MG63 (cell line): ENCODE measurements around the gene FAM181A. TPM values are rescaled to one million over a fixed set of nuclear protein-coding genes. Genes with fewer than 3 reads are reported as not detected.

Source experiments
- DNase-seq: peaks from one replicate; pipeline ENCODE4 v3.0.0-alpha.2; 2020
- H3K27me3 ChIP-seq: fragments of 250-450 bp; sonication (Bioruptor Pico); 2 replicates; pipeline ENCODE4 v1.5.1; 2020; ENCODE audit warnings: mild to moderate bottlenecking, moderate library complexity
- H3K36me3 ChIP-seq: fragments of 250-450 bp; sonication (Bioruptor Pico); 2 replicates; pipeline ENCODE4 v1.5.1; 2020; ENCODE audit warnings: mild to moderate bottlenecking, moderate library complexity
- H3K4me3 ChIP-seq: fragments of 250-450 bp; sonication (Bioruptor Pico); 2 replicates; pipeline ENCODE4 v1.5.1; 2020; ENCODE audit warnings: mild to moderate bottlenecking, moderate library complexity
- H3K9me3 ChIP-seq: fragments of 250-450 bp; sonication (Bioruptor Pico); 2 replicates; pipeline ENCODE4 v1.5.1; 2020; ENCODE audit warnings: mild to moderate bottlenecking, moderate library complexity
- total RNA-seq: library from RNA; depleted of rRNA; stranded (reverse); fragments of >200 nt; shearing (Covaris generic); gene quantifications from 2 replicates; pipeline ENCODE4 v1.2.3, GENCODE V29; 2014; ENCODE audit warnings: low replicate concordance

Gene FAM181A
- total RNA-seq, 1 experiment from 2014 or later, result not detected

DNA sequence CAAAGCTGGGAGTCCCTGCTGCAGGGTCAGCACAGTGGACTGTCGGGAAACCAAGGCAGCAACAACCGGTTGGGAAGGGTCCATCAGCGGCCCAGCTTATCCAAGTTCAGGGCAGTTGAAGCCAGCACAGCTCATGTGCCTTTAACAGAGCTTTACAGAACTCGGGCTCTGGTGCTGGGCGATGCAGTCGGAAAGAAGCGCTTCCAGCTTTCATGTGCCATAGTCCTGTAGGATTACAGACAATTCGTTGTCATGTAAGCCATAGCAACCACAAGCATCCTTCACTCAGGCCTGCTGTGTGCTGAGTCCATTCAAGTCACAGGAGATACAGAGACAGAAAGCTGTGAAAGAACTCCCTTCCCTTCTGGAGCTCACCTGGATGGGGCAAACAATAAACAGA, 3.5 kb upstream of the FAM181A start:
- H3K9me3 ChIP-seq, result no peaks in the 10 kb centered on the region
- H3K36me3 ChIP-seq, result no peaks in the 10 kb centered on the region
- no peak for DNase-seq
- H3K4me3 ChIP-seq, result no peak overlapping the region
- H3K27me3 ChIP-seq, result no peaks in the 10 kb centered on the region

DNA sequence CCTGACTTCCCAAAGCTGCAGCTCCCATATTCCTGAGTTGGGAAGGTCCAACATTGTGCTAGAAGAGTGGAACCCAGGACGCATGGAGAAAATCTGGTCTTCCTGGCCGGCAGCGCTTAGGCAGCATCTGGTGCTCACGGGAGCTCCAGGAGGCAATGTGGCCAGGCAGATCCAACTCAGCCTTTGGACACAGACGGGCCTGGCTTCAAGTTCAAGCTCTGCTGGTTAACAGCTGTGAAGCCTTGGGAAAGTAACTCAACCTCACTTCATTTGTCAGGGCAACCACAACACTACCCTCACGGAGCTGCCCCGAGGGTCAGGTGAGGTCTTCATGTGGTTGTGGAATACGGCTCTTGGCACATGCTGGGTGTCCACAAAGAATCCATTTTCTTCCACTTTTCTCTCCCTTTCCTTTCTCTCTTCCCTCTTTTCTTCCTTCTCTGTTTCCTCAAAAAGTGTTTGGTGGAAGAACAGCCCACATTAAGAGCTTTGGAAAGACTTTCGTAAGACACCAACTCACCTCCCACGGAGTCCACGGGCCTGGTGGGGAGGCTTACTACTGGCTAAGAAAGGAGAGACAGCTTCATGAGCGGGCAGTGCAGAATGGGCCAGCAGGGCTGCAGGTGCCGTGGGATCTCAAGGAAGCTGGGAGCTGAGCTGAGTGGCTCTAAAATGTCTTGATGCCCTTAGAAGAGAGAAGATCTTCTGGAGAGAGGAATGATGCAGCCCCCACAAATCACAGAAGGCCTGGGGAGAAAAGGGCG, 2.4 kb upstream of the FAM181A start:
- no peak overlapping the region for H3K4me3 ChIP-seq
- H3K27me3 ChIP-seq, result no peaks in the 10 kb centered on the region
- no peak for DNase-seq
- no peaks in the 10 kb centered on the region for H3K9me3 ChIP-seq
- H3K36me3 ChIP-seq, result no peaks in the 10 kb centered on the region

DNA sequence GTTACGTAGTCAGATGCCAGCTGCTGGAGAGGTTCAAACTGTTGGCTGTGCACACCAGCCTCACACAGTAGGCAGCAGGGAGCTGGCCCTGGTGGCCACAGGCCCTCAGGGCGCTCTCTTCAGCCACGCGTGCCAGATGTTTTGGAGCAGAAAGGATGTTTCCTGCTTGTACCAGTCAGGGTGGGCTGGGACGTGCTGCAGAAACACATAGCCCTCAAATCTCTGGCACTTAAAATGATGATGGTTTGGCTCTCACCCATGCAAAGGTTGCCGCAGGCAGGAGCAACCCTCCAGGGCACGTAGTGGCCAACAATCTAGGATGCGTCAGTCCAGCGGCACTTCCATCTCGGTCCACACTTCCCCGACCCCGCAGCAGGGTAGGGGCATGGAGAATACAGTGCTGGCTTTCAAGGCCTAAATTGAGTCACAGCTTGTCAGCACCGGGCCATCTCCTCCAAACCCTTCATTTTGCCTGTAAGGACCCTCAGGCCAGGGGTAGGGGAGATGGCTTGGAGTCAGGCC, 1.7 kb upstream of the FAM181A start:
- DNase-seq, result no peak
- Histone ChIP-seq H3K4me3 (no peak overlapping the region), H3K27me3 (no peaks in the 10 kb centered on the region)

DNA sequence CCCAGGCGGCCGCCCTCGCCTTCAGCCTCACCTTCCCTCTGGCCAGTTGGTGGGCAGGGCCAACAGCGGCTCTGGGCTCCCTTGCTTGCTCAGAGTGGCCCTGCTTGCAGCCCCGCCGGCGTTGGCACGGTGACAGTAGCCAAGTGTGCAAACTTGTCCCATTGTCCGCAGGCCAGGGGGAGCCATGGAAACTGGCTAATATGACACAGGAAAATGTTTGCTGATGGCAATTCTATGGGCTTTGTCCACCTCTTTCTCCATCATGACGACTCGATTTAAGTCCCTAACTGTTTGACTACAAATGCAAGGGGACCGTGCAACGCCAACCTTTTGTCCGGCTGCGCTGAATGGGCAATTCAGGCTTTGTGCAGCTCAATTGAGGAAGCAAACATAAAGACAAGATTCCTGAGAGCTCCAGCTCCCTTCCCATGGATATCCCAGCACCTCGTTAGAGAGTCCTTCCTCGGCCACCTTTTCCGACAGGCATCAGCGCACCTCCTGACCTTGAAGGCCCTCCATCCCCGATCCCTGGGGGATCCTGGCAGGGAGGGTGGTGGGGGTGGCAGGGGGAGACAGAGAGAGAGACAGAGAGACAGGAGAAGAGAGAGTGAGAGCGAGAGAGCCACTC, 785 bp upstream of the FAM181A start:
- Histone ChIP-seq H3K9me3 (no peaks in the 10 kb centered on the region), H3K27me3 (no peaks in the 10 kb centered on the region), H3K4me3 (no peak overlapping the region), H3K36me3 (no peaks in the 10 kb centered on the region)
- DNase-seq, result no peak

More for the DNA sequence above, 1.7 kb upstream of the FAM181A start:
- H3K36me3 ChIP-seq, result no peaks in the 10 kb centered on the region
- no peaks in the 10 kb centered on the region for H3K9me3 ChIP-seq

- no peaks in the 10 kb centered on the region for H3K27me3 ChIP-seq
- H3K4me3 ChIP-seq, result no peak overlapping the region
Measured at GRCh38 chr14:93927800-93928145, 629 bp downstream of the FAM181A start.

DNA sequence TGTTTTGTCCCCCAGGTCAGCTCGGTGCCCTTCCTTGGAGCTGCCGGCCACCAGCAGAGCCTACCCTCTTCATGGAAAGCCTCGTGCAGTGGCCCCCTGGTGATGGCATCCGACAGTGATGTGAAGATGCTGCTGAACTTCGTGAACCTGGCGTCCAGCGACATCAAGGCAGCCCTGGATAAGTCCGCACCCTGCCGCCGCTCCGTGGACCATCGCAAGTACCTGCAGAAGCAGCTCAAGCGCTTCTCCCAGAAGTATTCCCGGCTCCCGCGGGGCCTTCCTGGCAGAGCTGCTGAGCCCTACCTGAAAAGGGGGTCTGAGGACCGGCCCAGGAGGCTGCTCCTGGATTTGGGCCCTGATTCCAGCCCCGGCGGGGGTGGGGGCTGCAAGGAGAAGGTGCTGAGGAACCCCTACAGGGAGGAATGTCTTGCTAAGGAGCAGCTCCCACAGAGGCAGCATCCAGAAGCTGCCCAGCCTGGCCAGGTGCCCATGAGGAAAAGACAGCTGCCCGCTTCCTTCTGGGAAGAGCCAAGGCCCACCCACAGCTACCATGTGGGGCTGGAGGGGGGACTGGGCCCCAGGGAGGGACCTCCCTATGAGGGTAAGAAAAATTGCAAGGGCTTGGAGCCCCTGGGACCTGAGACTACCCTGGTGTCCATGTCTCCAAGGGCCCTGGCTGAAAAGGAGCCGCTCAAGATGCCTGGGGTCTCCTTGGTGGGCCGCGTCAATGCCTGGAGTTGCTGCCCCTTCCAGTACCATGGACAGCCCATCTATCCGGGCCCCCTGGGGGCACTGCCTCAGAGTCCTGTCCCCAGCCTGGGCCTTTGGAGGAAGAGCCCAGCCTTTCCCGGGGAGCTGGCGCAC, 1.3 kb downstream of the FAM181A start:
- no peak overlapping the region for H3K4me3 ChIP-seq
- no peaks in the 10 kb centered on the region for H3K9me3 ChIP-seq
- no peak for DNase-seq
- no peaks in the 10 kb centered on the region for H3K27me3 ChIP-seq
- H3K36me3 ChIP-seq, result no peaks in the 10 kb centered on the region

More at GRCh38 chr14:93927800-93928145, 629 bp downstream of the FAM181A start:
- no peak for DNase-seq
- H3K9me3 ChIP-seq, result no peaks in the 10 kb centered on the region
- no peaks in the 10 kb centered on the region for H3K36me3 ChIP-seq

DNA sequence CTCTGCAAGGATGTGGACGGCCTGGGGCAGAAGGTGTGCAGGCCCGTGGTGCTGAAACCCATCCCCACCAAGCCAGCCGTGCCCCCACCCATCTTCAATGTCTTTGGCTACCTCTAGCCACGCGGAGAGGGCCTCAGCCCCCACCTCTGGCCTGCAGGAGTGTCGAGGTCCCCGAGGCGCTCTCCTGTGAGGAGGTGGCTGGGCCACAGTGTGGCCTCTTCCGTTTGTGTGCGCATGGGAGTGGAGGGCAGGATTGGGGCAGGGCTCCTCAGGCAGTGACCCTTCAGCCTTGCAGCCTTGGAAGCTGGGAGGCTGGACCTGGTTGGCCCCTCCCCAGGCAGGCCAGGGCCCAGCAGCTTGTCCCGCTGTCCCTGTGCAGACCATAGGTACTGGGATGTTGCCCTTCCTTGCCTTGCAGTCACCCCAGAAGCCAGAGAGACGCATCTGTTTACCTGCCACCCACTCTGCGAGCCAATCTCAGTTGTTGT, 1.9 kb downstream of the FAM181A start:
- no peaks in the 10 kb centered on the region for H3K36me3 ChIP-seq
- no peak for DNase-seq
- H3K4me3 ChIP-seq, result no peak overlapping the region
- no peaks in the 10 kb centered on the region for H3K27me3 ChIP-seq
- no peaks in the 10 kb centered on the region for H3K9me3 ChIP-seq

DNA sequence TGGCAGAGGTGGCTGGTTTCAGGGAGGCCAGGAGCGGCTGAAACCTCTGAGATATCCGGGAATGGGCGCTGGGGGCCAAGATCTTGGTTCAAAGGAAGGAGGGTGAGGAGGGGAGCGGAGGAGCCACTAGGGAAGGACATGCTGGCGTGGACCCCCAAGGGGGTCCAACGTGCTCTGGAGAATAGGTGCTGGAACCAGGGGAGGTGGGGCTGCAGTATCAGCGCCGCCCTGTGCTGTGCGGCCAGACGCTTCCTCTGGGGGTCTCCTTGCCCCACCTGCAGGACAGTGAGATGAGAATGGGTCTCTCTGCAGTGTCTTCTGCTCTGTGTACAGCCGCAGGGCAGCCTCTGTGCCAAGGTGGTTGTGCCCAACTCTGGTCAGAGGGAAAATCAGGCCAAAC, 2.5 kb downstream of the FAM181A start:
- no peak for DNase-seq
- Histone ChIP-seq H3K27me3 (no peaks in the 10 kb centered on the region), H3K9me3 (no peaks in the 10 kb centered on the region), H3K36me3 (no peaks in the 10 kb centered on the region), H3K4me3 (no peak overlapping the region)

- DNase-seq, result no peak
- Histone ChIP-seq H3K36me3 (no peaks in the 10 kb centered on the region), H3K9me3 (no peaks in the 10 kb centered on the region), H3K4me3 (no peak overlapping the region), H3K27me3 (no peaks in the 10 kb centered on the region)
Measured at GRCh38 chr14:93930296-93930988, 3.3 kb downstream of the FAM181A start.

- H3K4me3 ChIP-seq, result no peak overlapping the region
- H3K36me3 ChIP-seq, result no peaks in the 10 kb centered on the region
- DNase-seq, result no peak
- H3K27me3 ChIP-seq, result no peaks in the 10 kb centered on the region
- H3K9me3 ChIP-seq, result no peaks in the 10 kb centered on the region
Measured at GRCh38 chr14:93930989-93931307, 3.8 kb downstream of the FAM181A start.

GRCh38 chr14:93932642-93933041, 5.5 kb downstream of the FAM181A start:
- DNase-seq, result no peak
- Histone ChIP-seq H3K4me3 (no peak overlapping the region), H3K9me3 (no peaks in the 10 kb centered on the region), H3K27me3 (no peaks in the 10 kb centered on the region), H3K36me3 (no peaks in the 10 kb centered on the region)

GRCh38 chr14:93935213-93935612, 8.1 kb downstream of the FAM181A start:
- DNase-seq, result no peak
- Histone ChIP-seq H3K9me3 (no peaks in the 10 kb centered on the region), H3K36me3 (no peaks in the 10 kb centered on the region), H3K27me3 (peaks cover 9% of the 10 kb centered on the region), H3K4me3 (no peak overlapping the region)

DNA sequence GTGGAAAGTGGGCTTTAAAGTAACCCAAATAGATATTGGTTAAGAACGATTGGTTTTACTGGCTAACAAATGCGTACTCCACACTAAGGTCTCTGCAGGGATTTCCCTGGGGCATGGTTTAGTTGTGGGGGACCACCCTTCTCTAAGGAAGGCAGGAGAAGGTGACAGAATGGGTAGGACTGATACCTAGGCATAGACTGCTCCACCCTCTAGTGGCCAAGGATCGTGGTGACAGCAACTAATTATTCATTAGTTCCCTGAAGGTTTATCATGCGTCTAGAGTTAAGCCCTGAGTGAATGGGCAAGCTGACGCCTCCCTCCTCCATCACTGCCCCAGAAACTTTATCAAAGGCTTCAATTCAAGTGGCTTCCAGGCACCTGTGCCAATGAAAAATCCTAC, 9.1 kb downstream of the FAM181A start:
- no peak overlapping the region for H3K4me3 ChIP-seq
- peaks cover 9% of the 10 kb centered on the region for H3K27me3 ChIP-seq
- no peaks in the 10 kb centered on the region for H3K9me3 ChIP-seq
- DNase-seq, result no peak
- no peaks in the 10 kb centered on the region for H3K36me3 ChIP-seq

DNA sequence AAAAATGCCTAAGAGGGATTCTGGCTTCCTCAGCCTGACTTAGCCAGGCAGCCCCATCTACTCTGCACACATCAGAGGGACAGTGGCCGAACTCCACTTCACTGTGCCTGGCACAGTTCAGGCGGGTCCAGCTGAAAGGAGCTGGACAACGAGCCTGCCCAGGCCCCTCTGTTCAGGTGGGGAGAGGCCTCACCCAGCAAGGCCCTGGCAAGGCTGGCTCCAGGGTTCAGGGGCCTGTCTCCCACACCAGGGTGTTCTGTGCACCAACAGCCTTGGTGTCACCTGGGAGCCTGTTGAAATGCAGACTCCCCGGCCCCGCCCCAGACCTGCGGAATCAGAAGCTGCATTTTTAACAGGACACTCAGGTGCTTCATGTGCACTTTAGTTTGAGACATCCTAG, 9.8 kb downstream of the FAM181A start:
- DNase-seq, result no peak
- Histone ChIP-seq H3K27me3 (peaks cover 9% of the 10 kb centered on the region), H3K4me3 (no peak overlapping the region), H3K36me3 (no peaks in the 10 kb centered on the region), H3K9me3 (no peaks in the 10 kb centered on the region)

DNA sequence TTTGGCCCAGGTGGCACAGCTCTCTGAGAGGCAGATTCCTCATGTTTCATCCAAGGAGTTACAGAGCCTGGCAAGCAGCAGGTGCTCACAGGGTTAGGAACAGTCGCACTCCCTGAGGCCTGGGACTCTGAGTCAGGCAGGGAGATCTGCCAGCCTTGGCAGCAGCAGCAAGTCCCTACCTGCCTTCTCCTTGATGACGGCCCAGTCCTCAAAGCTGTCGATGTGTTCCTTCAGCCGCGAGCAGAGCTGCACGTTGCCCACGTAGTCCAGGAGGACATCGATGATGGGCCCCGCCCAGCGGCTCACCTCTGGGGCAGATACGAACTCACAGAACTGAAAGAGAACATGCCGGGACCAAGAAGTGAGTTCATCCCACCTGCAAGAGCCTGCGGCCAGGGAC, 10.4 kb downstream of the FAM181A start:
- peaks cover 9% of the 10 kb centered on the region for H3K27me3 ChIP-seq
- DNase-seq, result no peak
- no peak overlapping the region for H3K4me3 ChIP-seq
- H3K36me3 ChIP-seq, result no peaks in the 10 kb centered on the region
- no peaks in the 10 kb centered on the region for H3K9me3 ChIP-seq

- H3K36me3 ChIP-seq, result no peaks in the 10 kb centered on the region
- H3K4me3 ChIP-seq, result no peak overlapping the region
- H3K9me3 ChIP-seq, result no peaks in the 10 kb centered on the region
- DNase-seq, result no peak
- peaks cover 9% of the 10 kb centered on the region for H3K27me3 ChIP-seq
Measured at GRCh38 chr14:93938751-93939303, 11.7 kb downstream of the FAM181A start.
